ENCODE measurements around the gene SFT2D2. TPM values are rescaled to one million over a fixed set of nuclear protein-coding genes. Genes with fewer than 3 reads are reported as not detected.
"Not testable (repeated sequence)": the region's sequence is repeated elsewhere in the genome, so short reads cannot be mapped to it uniquely, and the experiment has no call there.

The SFT2D2 gene
- total RNA-seq, 4 donors from 2014 or later, result 38.4 to 111 (median 59.2) TPM

- no peak for TF ChIP-seq CTCF (IDR thresholded peaks at IDR 0.05)
- TF ChIP-seq POLR2A (IDR thresholded peaks at IDR 0.05), result no peak
- intact Hi-C loops (cut with DNase I; ENCODE audit: low total_unique reads), result no loop called here
- Histone ChIP-seq H3K9me3 (no peaks in the 10 kb centered on the region), H3K27ac (peak overlapping the region; percentile 86 to 88), H3K36me3 (no peaks in the 10 kb centered on the region), H3K27me3 (no peaks in the 10 kb centered on the region), H3K4me1 (no peaks in the 10 kb centered on the region), H3K4me3 (peak overlapping the region; percentile 59 to 86)
- DNase-seq, result no peak
These were observed 45.7 kb upstream of the SFT2D2 start for GRCh38 chr1:168180148-168180524.

GRCh38 chr1:168181063-168181720, 44.6 kb upstream of the SFT2D2 start:
- H3K4me3 ChIP-seq; H3K9me3 ChIP-seq; H3K4me1 ChIP-seq; H3K27me3 ChIP-seq; H3K27ac ChIP-seq; intact Hi-C loops (cut with DNase I; ENCODE audit: low total_unique reads); DNase-seq; H3K36me3 ChIP-seq: not testable (repeated sequence)

- H3K36me3 ChIP-seq, result no peaks in the 10 kb centered on the region
- H3K4me3 ChIP-seq, result no peak overlapping the region
- H3K9me3 ChIP-seq, result no peaks in the 10 kb centered on the region
- TF ChIP-seq POLR2A (IDR thresholded peaks at IDR 0.05) (no peak), CTCF (IDR thresholded peaks at IDR 0.05) (no peak)
- DNase-seq, result no peak
- no peaks in the 10 kb centered on the region for H3K27me3 ChIP-seq
- intact Hi-C loops (cut with DNase I; ENCODE audit: low total_unique reads), result no loop called here
- H3K4me1 ChIP-seq, result no peaks in the 10 kb centered on the region
- no peak overlapping the region for H3K27ac ChIP-seq
These were observed 38.6 kb upstream of the SFT2D2 start for GRCh38 chr1:168187177-168187576.

- no peak for DNase-seq
- no peak overlapping the region for H3K27ac ChIP-seq
- H3K4me1 ChIP-seq, result no peaks in the 10 kb centered on the region
- no peak overlapping the region for H3K4me3 ChIP-seq
- no peaks in the 10 kb centered on the region for H3K36me3 ChIP-seq
- no peaks in the 10 kb centered on the region for H3K27me3 ChIP-seq
- TF ChIP-seq POLR2A (IDR thresholded peaks at IDR 0.05) (no peak), CTCF (IDR thresholded peaks at IDR 0.05) (no peak)
- H3K9me3 ChIP-seq, result no peaks in the 10 kb centered on the region
- intact Hi-C loops (cut with DNase I; ENCODE audit: low total_unique reads), result no loop called here
These were observed 35.4 kb upstream of the SFT2D2 start for GRCh38 chr1:168190403-168190802.

- Histone ChIP-seq H3K4me3 (no peak overlapping the region), H3K27me3 (no peaks in the 10 kb centered on the region), H3K4me1 (no peaks in the 10 kb centered on the region), H3K36me3 (no peaks in the 10 kb centered on the region), H3K9me3 (no peaks in the 10 kb centered on the region), H3K27ac (no peak overlapping the region)
- TF ChIP-seq CTCF (IDR thresholded peaks at IDR 0.05), result no peak
- TF ChIP-seq POLR2A (IDR thresholded peaks at IDR 0.05), result no peak
- intact Hi-C loops (cut with DNase I; ENCODE audit: low total_unique reads), result no loop called here
- no peak for DNase-seq
These were observed 30.3 kb upstream of the SFT2D2 start for GRCh38 chr1:168195199-168196135.
